ENCODE results near the gene KCNJ8. TPM values are rescaled to one million over a fixed set of nuclear protein-coding genes. Genes with fewer than 3 reads are reported as not detected.

KCNJ8 gene
- total and polyA plus RNA-seq, 2 of the 8 experiments (the other 6 are each of a cell fraction or from before 2014, with no cell fraction given), result 0.48 to 1.4 TPM

GRCh38 chr12:21814327-21814726 lies 39.8 kb upstream of the KCNJ8 start:
- CTCF ChIA-PET (ENCODE audit: partially characterized antibody), result interaction anchor here (0.7 to 1.0 kb wide), 2 partner anchors 14 to 115 kb away, joined by 3 read pairs; no protein-coding TSS in a partner anchor
- WGBS, 2 experiments (ENCODE audit: extremely low coverage in 1 of 2, insufficient coverage in 1 of 2, insufficient read length in 1 of 2, insufficient replicate concordance in 2 of 2, low coverage in 1 of 2, low lambda C conversion rate in 2 of 2, missing lambda C conversion rate in 1 of 2), result 94% methylated on average over 2 of the region's 2 CpGs; no CpG with 5 or more reads in 1 of the 2 experiments
- H3K56ac ChIP-seq (replicated peaks; ENCODE audit: insufficient read length, low read depth, low read length), result no peak overlapping the region
- no peak for FAIRE-seq
- H2BK5ac ChIP-seq (ENCODE audit: low read depth, low read length), result no peak overlapping the region
- POLR2A ChIA-PET (ENCODE audit: partially characterized antibody), result no interaction called here
- H4K5ac ChIP-seq (ENCODE audit: insufficient read length, low read depth, low read length), result no peak overlapping the region
- H4K91ac ChIP-seq (replicated peaks; ENCODE audit: insufficient read length, low read length), result no peak overlapping the region
- H2AK5ac ChIP-seq (ENCODE audit: low read depth, low read length), result no peak overlapping the region
- H3K36me3 ChIP-seq (ENCODE audit: control insufficient read depth in 2 of 4, insufficient read depth in 4 of 4, low read length in 3 of 4), result no peaks in the 10 kb centered on the region
- no peak overlapping the region for H3K23ac ChIP-seq (ENCODE audit: insufficient read length)
- H2BK15ac ChIP-seq (ENCODE audit: low read length), result no peak overlapping the region
- no peak overlapping the region for H3K9ac ChIP-seq (replicated peaks in 1 of 4; ENCODE audit: extremely low read depth in 1 of 4, low read depth in 3 of 4, low read length in 3 of 4)
- no peaks in the 10 kb centered on the region for H3K4me1 ChIP-seq (replicated peaks in 1 of 4; ENCODE audit: control insufficient read depth in 3 of 4, insufficient read depth in 4 of 4, low read length in 3 of 4)
- H3K27ac ChIP-seq (ENCODE audit: low read depth, low read length), result no peak overlapping the region
- no peak overlapping the region for H3K4me3 ChIP-seq (ENCODE audit: extremely low read depth in 1 of 4, insufficient read depth in 2 of 4, low read depth in 3 of 4, low read length in 4 of 4)
- H2AFZ ChIP-seq (ENCODE audit: low read length), result no peak overlapping the region
- H3K27me3 ChIP-seq (replicated peaks in 1 of 4; ENCODE audit: control insufficient read depth in 3 of 4, extremely low read depth in 1 of 4, insufficient read depth in 3 of 4, low read length in 3 of 4), result no peaks in the 10 kb centered on the region
- no peak for DNase-seq (ENCODE audit: low read depth in 1 of 2, low spot score in 2 of 2)
- no peak overlapping the region for H3K18ac ChIP-seq (ENCODE audit: extremely low read depth, low read length)
- no peak overlapping the region for H2BK20ac ChIP-seq (ENCODE audit: low read length)
- peaks cover 0 to 1% of the 10 kb centered on the region in 2 experiments for H4K20me1 ChIP-seq (replicated peaks in 1 of 2; ENCODE audit: control insufficient read depth in 1 of 2, insufficient read depth in 2 of 2, low read length in 2 of 2)
- H3K23me2 ChIP-seq (ENCODE audit: low read depth, low read length), result no peaks in the 10 kb centered on the region
- no peak overlapping the region for H2BK12ac ChIP-seq (ENCODE audit: low read depth, low read length)
- TF ChIP-seq ATF3 (IDR thresholded peaks at IDR 0.05; ENCODE audit: insufficient read depth, low read depth, low read length), result no peak
- no peak for TF ChIP-seq EP300 (IDR thresholded peaks at IDR 0.05; ENCODE audit: borderline replicate concordance in 1 of 2, low read depth in 2 of 2, low read length in 2 of 2)
- TF ChIP-seq MAFK (IDR thresholded peaks at IDR 0.05; ENCODE audit: low read depth, low read length), result no peak
- TF ChIP-seq TCF12 (IDR thresholded peaks at IDR 0.05; ENCODE audit: low read depth, low read length), result no peak
- no peak for TF ChIP-seq GTF2F1 (IDR thresholded peaks at IDR 0.05; ENCODE audit: borderline replicate concordance, low read depth, low read length)
- TF ChIP-seq E2F6 (IDR thresholded peaks at IDR 0.05), result no peak
- TF ChIP-seq SP2 (IDR thresholded peaks at IDR 0.05; ENCODE audit: low read length), result no peak
- no peak for TF ChIP-seq CBX8 (IDR thresholded peaks at IDR 0.05; ENCODE audit: borderline replicate concordance, low read depth, low read length)
- H3K79me2 ChIP-seq (ENCODE audit: control insufficient read depth in 1 of 2, insufficient read depth in 2 of 2, low read length in 2 of 2), result no peaks in the 10 kb centered on the region
- H3K14ac ChIP-seq (ENCODE audit: insufficient read length), result no peak overlapping the region
- no peak overlapping the region for H3K4ac ChIP-seq (replicated peaks; ENCODE audit: insufficient read length, low read depth, low read length)
- H3K9me3 ChIP-seq (ENCODE audit: insufficient read depth in 2 of 2, low read depth in 1 of 2, low read length in 1 of 2), result no peaks in the 10 kb centered on the region
- no peak overlapping the region for H4K8ac ChIP-seq (ENCODE audit: extremely low read depth, insufficient read depth, low read length)
- no peaks in the 10 kb centered on the region for H3K79me1 ChIP-seq (ENCODE audit: low read depth, low read length)
- H3K4me2 ChIP-seq (ENCODE audit: insufficient read depth in 1 of 2, low read depth in 2 of 2, low read length in 2 of 2), result no peak overlapping the region
- no peak overlapping the region for H2BK120ac ChIP-seq (replicated peaks; ENCODE audit: low read depth, low read length)
